Measurements from ENCODE around the gene PTPRU. TPM values are rescaled to one million over a fixed set of nuclear protein-coding genes. Genes with fewer than 3 reads are reported as not detected.

Gene PTPRU
- total RNA-seq, 1 experiment from 2014 or later = 45.5 TPM

- Mint-ChIP-seq H3K4me3 (no peak overlapping the region), H3K9me3 (no peaks in the 10 kb centered on the region; a peak in 2 of 5 replicates), H3K27ac (peak overlapping the region in 1 of 3 experiments; percentile 32; a peak in 2 of 7 replicates), H3K4me1 (peaks cover 20 to 27% of the 10 kb centered on the region in 2 experiments), H3K27me3 (ENCODE audit: low read depth) (no peaks in the 10 kb centered on the region), H3K36me3 (ENCODE audit: insufficient read depth in 1 of 3, low read depth in 3 of 3) (peaks cover 8 to 51% (median 35%) of the 10 kb centered on the region in 3 experiments; a peak in 6 of 7 replicates)
- H3K9ac ChIP-seq (ENCODE audit: extremely low read depth, insufficient read length, low read length) = no peak overlapping the region
- no peak overlapping the region for H2BK12ac ChIP-seq (ENCODE audit: insufficient read length, low read depth, low read length)
- no peak overlapping the region for H4K5ac ChIP-seq (ENCODE audit: insufficient read length, low read depth, low read length)
- H3K18ac ChIP-seq (ENCODE audit: insufficient read length, low read depth, low read length) = no peak overlapping the region
- H3K4me2 ChIP-seq (ENCODE audit: insufficient read depth, insufficient read length, low read length) = no peak overlapping the region
- H3K4me1 ChIP-seq (ENCODE audit: insufficient read depth, low read length) = no peaks in the 10 kb centered on the region
- no peak overlapping the region for H2BK120ac ChIP-seq (ENCODE audit: low read depth, low read length, poor library complexity, severe bottlenecking)
- no peak overlapping the region for H3K56ac ChIP-seq (ENCODE audit: insufficient read length, low read depth, low read length)
- no peak overlapping the region for H4K91ac ChIP-seq (ENCODE audit: insufficient read length, low read depth, low read length)
- H3K79me2 ChIP-seq (ENCODE audit: insufficient read depth, low read length) = no peaks in the 10 kb centered on the region
- no peak for DNase-seq
- H2BK5ac ChIP-seq (ENCODE audit: insufficient read length, low read length) = no peak overlapping the region
- no peak overlapping the region for H3K14ac ChIP-seq (ENCODE audit: insufficient read depth, low read length)
- H3K23ac ChIP-seq (ENCODE audit: insufficient read length, low read depth, low read length) = no peak overlapping the region
- no peaks in the 10 kb centered on the region for H3K79me1 ChIP-seq (ENCODE audit: insufficient read depth, low read depth, low read length, poor library complexity, severe bottlenecking)
- H2BK20ac ChIP-seq (ENCODE audit: low read depth, low read length, poor library complexity, severe bottlenecking) = no peak overlapping the region
- no CpG with 5 or more reads among the region's 8 CpGs for WGBS (ENCODE audit: extremely low coverage, insufficient read length, low lambda C conversion rate)
- H3K9me3 ChIP-seq (ENCODE audit: control insufficient read depth, low read depth, low read length) = no peaks in the 10 kb centered on the region
- H3K4ac ChIP-seq (ENCODE audit: low read depth, low read length) = no peak overlapping the region
- no peaks in the 10 kb centered on the region for H3K23me2 ChIP-seq (ENCODE audit: insufficient read length, low read depth, low read length, poor library complexity, severe bottlenecking)
- no peaks in the 10 kb centered on the region for H3K27me3 ChIP-seq (ENCODE audit: insufficient read depth, low read length)
- no peak overlapping the region for H3K27ac ChIP-seq (ENCODE audit: insufficient read length, low read depth, low read length)
- TF ChIP-seq, protein P1, sequence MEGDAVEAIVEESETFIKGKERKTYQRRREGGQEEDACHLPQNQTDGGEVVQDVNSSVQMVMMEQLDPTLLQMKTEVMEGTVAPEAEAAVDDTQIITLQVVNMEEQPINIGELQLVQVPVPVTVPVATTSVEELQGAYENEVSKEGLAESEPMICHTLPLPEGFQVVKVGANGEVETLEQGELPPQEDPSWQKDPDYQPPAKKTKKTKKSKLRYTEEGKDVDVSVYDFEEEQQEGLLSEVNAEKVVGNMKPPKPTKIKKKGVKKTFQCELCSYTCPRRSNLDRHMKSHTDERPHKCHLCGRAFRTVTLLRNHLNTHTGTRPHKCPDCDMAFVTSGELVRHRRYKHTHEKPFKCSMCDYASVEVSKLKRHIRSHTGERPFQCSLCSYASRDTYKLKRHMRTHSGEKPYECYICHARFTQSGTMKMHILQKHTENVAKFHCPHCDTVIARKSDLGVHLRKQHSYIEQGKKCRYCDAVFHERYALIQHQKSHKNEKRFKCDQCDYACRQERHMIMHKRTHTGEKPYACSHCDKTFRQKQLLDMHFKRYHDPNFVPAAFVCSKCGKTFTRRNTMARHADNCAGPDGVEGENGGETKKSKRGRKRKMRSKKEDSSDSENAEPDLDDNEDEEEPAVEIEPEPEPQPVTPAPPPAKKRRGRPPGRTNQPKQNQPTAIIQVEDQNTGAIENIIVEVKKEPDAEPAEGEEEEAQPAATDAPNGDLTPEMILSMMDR (conservative IDR thresholded peaks at IDR 0.05) = no peak
- H4K8ac ChIP-seq (replicated peaks; ENCODE audit: insufficient read length, low read depth, low read length) = no peak overlapping the region
- no peak overlapping the region for H2AFZ ChIP-seq (ENCODE audit: low read length)
- H2AK5ac ChIP-seq (ENCODE audit: insufficient read length, low read length) = no peak overlapping the region
- H3T11ph ChIP-seq (ENCODE audit: low read length) = no peak overlapping the region
- H4K20me1 ChIP-seq (ENCODE audit: control insufficient read depth, insufficient read depth, insufficient read length) = no peaks in the 10 kb centered on the region
- H2BK15ac ChIP-seq (ENCODE audit: low read depth, low read length) = no peak overlapping the region
Measured at GRCh38 chr1:29304025-29304684, 67.8 kb downstream of the PTPRU start.

Data from H9 (cell line).